Ovary (tissue), 9 donors: Measurements from ENCODE around the gene MOB3C. TPM values are rescaled to one million over a fixed set of nuclear protein-coding genes. Genes with fewer than 3 reads are reported as not detected.

ENCODE experiments used
- DNase-seq, 5 donors: peaks; one replicate each; pipeline ENCODE4 v3.0.0-alpha.2; 2019 to 2020
- H3K27ac ChIP-seq, 2 donors: fragments of 200-600 bp; one replicate each; pipeline versions ENCODE4 v1.5.1 to v1.8.0; 2019 to 2022
- H3K27me3 ChIP-seq: fragments of 200-600 bp; one replicate; pipeline ENCODE4 v1.8.0; 2022
- H3K36me3 ChIP-seq: fragments of 200-600 bp; sonication (generic); one replicate; pipeline ENCODE4 v1.5.1; 2019
- H3K4me1 ChIP-seq: one replicate; pipeline ENCODE4 v1.8.1; 2013; ENCODE audit warnings: mild to moderate bottlenecking, moderate library complexity; ENCODE audit not compliant: insufficient read depth
- H3K4me3 ChIP-seq: fragments of 200-600 bp; sonication (generic); one replicate; pipeline ENCODE4 v1.5.1; 2017
- H3K9me3 ChIP-seq, 2 donors: fragments of 200-600 bp in 1 of 2; sonication (generic) in 1 of 2; one replicate each; pipeline versions ENCODE4 v1.5.1 to v1.8.1; 2013 to 2019; ENCODE audit warnings: mild to moderate bottlenecking in 1 of 2, moderate library complexity in 1 of 2
- EP300 ChIP-seq: sonication (generic); formaldehyde crosslinking; IDR thresholded peaks from one replicate; pipeline ENCODE4 v1.6.1; 2017; ENCODE audit warnings: antibody characterized with exemption
- POLR2A ChIP-seq: fragments of 450-650 bp; IDR thresholded peaks from one replicate; pipeline ENCODE4 v1.6.1; 2017; ENCODE audit warnings: antibody characterized with exemption, mild to moderate bottlenecking, moderate library complexity
- WGBS, 3 donors: extraction: QIAGEN DNeasy Blood & Tissue Kit in 1 of 3; methylation state at CpG; one replicate each; pipeline versions ENCODE4 v1.1.5 to v1.1.7; 2013 to 2017; 5-methylcytosine and 5-hydroxymethylcytosine counted together
- intact Hi-C, 4 donors: fragments of 100-400 bp; cut with DNase I; formaldehyde crosslinking; loops; one replicate each; pipeline versions ENCODE4 v1.11.0 to v1.15.1; 2022 to 2023
- polyA plus RNA-seq, 2 donors: library from polyadenylated mRNA; stranded (reverse); fragments of 200-250 nt in 1 of 2; fragments of 350-450 nt in 1 of 2; fragmentation: Illumina TruSeq in 1 of 2; extraction: RNeasy Lipid Tissue Mini Kit (QIAGEN cat#74804) in 1 of 2; gene quantifications; one replicate each; pipeline ENCODE4 v1.2.3, GENCODE V29; 2013 to 2014
- total RNA-seq, 7 donors: library from RNA; depleted of rRNA in 2 of 7; stranded (reverse); fragments of >200 nt in 2 of 7; fragmentation: NEBNext Ultra II Directional in 3 of 7; extraction: Animal tissue kit (Norgen Biotek cat#: 25700) in 3 of 7; gene quantifications; one replicate each; pipeline versions ENCODE4 v1.1.0 to v1.2.4, GENCODE V29; 2016 to 2023
- TF ChIP-seq, protein P1 (sequence below), 3 donors: fragments of 450-650 bp in 2 of 3; fragments of 200-600 bp in 1 of 3; IDR thresholded peaks; one replicate each; pipeline versions ENCODE4 v1.5.1 to v1.8.0; 2016 to 2022; ENCODE audit warnings: antibody characterized with exemption in 3 of 3, mild to moderate bottlenecking in 1 of 3
- donor health status: DM: no; HTN: no; CAD: no; lungs with moderate emphysema.
- donor health status: DM: no; HTN: no; CAD: no.
- donor health status: Bipolar disorder and iron deficiency.
- donor health status: DM: yes; HTN: yes; CAD: no.
- donor health status: DM: no; HTN: no; CAD: no.
- donor health status: DM: yes; HTN: yes; CAD: no.

The MOB3C gene
- total and polyA plus RNA-seq, 9 donors = 10.1 to 29.2 (median 19.3) TPM

DNA sequence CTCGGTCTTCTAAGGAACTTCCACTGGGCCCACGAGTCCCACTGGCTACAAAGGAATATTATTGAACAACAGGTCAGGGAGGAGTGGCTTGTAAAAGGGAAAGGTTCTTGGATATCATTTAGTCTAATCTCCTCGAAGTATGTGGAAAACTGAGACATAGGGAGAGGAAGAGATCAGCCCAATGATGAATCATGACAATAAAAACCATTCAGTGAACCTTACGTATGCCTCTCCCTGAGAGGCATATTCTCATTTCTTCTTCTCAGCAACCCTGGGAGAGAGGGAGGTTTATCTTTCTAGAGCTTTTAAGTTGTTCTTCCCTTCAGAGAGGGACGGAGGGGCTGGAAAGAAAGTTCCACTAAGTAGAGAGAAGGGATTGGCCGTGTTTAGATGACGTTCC is 5.3 kb upstream of the MOB3C start:
- no peak for TF ChIP-seq POLR2A
- no peak for TF ChIP-seq EP300
- TF ChIP-seq, protein P1, sequence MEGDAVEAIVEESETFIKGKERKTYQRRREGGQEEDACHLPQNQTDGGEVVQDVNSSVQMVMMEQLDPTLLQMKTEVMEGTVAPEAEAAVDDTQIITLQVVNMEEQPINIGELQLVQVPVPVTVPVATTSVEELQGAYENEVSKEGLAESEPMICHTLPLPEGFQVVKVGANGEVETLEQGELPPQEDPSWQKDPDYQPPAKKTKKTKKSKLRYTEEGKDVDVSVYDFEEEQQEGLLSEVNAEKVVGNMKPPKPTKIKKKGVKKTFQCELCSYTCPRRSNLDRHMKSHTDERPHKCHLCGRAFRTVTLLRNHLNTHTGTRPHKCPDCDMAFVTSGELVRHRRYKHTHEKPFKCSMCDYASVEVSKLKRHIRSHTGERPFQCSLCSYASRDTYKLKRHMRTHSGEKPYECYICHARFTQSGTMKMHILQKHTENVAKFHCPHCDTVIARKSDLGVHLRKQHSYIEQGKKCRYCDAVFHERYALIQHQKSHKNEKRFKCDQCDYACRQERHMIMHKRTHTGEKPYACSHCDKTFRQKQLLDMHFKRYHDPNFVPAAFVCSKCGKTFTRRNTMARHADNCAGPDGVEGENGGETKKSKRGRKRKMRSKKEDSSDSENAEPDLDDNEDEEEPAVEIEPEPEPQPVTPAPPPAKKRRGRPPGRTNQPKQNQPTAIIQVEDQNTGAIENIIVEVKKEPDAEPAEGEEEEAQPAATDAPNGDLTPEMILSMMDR (IDR thresholded peaks at IDR 0.05) = no peak
- Histone ChIP-seq H3K27me3 (no peaks in the 10 kb centered on the region), H3K36me3 (no peaks in the 10 kb centered on the region), H3K4me1 (peaks cover 8% of the 10 kb centered on the region), H3K27ac (no peak overlapping the region), H3K9me3 (no peaks in the 10 kb centered on the region), H3K4me3 (no peak overlapping the region)
- WGBS, 3 donors = 73 to 83% (median 79%) methylated on average over 7 of the region's 7 CpGs
- DNase-seq = no peak
- intact Hi-C loops = no loop called here

DNA sequence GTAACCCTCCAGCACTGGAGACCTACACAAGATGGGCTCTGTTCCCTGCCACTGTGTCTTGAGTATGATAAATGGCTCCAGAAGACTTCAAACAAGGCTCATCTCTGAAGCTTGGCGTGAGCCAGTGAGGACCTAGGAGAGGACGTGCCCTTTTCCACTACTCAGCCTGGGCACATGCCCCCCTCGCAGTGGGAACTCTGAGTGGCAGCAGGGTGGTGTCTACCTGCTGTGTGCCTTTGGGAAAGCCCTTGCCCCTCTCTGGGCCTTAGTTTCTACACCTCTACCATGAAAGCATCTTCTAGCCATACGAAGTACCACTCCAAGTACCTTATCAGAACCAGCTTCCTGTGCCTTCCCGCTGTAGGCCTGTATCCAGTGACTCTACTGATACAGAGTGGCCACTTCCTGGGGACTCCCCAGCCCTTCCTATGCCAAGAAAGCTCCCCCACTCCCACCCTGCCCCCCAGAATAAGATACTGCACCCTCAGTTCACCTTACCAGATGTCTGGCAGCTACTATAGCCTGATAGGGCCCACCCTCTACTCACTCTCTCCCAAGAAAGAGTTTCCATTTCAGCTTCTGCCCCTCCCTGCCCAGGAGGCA is 3.1 kb upstream of the MOB3C start:
- H3K27me3 ChIP-seq = no peaks in the 10 kb centered on the region
- intact Hi-C loops = loop anchor here in 3 of 4 donors (5.0 kb wide), 2 partner anchors 48 to 103 kb away; partner anchors contain the start of gene ATPAF1 (in 2 of the 3)
- peaks cover 8% of the 10 kb centered on the region for H3K4me1 ChIP-seq
- 87 to 94% (median 91%) methylated on average over 5 of the region's 5 CpGs for WGBS, 3 donors
- H3K27ac ChIP-seq = no peak overlapping the region
- DNase-seq = no peak
- no peaks in the 10 kb centered on the region for H3K9me3 ChIP-seq
- TF ChIP-seq, protein P1 (IDR thresholded peaks at IDR 0.05) = no peak
- TF ChIP-seq POLR2A = no peak
- no peak for TF ChIP-seq EP300
- no peak overlapping the region for H3K4me3 ChIP-seq
- no peaks in the 10 kb centered on the region for H3K36me3 ChIP-seq

DNA sequence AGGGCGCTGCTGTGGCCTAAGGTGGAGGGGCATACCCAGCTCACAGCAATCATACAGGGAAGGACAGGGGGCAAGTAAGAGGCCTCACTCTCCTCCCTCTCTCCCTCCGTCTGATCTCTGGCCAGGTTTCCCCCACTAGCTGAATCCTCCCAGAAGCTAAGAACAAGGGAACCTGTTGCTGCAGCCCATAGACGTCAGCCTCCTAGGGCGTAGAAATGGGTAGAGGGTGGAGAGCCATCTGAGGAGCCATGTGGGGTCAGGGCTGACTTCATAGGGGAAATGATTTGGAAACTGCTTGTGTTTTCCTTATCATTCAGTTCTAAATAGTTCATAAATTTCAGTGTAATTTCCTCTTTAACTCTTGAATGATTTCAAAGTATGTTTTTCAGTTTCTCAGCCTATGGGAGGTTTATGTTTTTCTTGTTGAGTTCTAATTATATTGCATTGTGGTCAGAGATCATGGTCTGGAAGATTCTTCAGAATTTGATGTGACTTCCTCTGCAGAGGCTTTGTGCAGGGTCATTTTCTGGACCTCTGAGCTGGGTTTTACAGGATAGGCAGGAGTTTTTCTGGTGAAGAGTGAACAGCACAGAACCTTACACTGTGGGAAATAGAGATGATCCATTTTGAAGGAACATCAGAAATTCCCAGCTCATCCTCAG is 2.3 kb upstream of the MOB3C start:
- Histone ChIP-seq H3K9me3 (no peaks in the 10 kb centered on the region), H3K27ac (no peak overlapping the region), H3K4me3 (no peak overlapping the region), H3K36me3 (no peaks in the 10 kb centered on the region), H3K4me1 (peaks cover 6% of the 10 kb centered on the region), H3K27me3 (no peaks in the 10 kb centered on the region)
- TF ChIP-seq EP300 = no peak
- TF ChIP-seq, protein P1 (IDR thresholded peaks at IDR 0.05) = no peak
- no peak for TF ChIP-seq POLR2A
- 69 to 76% (median 72%) methylated on average over 4 of the region's 4 CpGs for WGBS, 3 donors
- intact Hi-C loops = loop anchor here in 3 of 4 donors (5.0 kb wide), 2 partner anchors 48 to 103 kb away; partner anchors contain the start of gene ATPAF1 (in 2 of the 3)
- no peak for DNase-seq

DNA sequence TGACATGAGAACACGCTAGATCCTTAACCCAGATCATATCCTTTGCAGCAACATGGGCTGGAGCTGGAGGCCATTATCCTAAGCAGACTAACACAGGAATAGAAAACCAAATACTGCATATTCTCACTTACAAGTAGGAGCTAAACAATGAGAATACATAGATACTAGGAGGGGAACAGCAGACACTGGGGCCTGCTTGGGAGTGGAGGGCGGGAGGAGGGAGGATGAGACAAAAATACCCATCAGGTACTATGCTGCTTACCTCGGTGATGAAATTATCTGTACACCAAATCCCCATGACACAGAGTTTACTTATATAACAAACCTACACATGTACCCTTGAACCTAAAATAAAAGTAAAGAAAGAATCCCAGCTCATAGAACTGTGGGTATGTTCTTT is 1.2 kb upstream of the MOB3C start:
- DNase-seq = no peak
- Histone ChIP-seq H3K27me3 (no peaks in the 10 kb centered on the region), H3K4me1 (peaks cover 6% of the 10 kb centered on the region), H3K36me3 (no peaks in the 10 kb centered on the region), H3K9me3 (no peaks in the 10 kb centered on the region), H3K4me3 (no peak overlapping the region), H3K27ac (no peak overlapping the region)
- TF ChIP-seq, protein P1 (IDR thresholded peaks at IDR 0.05) = no peak
- TF ChIP-seq POLR2A = no peak
- no peak for TF ChIP-seq EP300
- intact Hi-C loops = loop anchor here in 3 of 4 donors (5.0 kb wide), 2 partner anchors 49 to 104 kb away; partner anchors contain the start of gene ATPAF1 (in 2 of the 3)
- 86 to 94% (median 87%) methylated on average over 3 of the region's 3 CpGs for WGBS, 3 donors
